Stimulated activated CD4-positive, alpha-beta T cell treated with anti-CD3 and anti-CD28 coated beads, Interleukin-1b, Interleukin-23, amount 100 ng/mL, for 48 hours (primary cell): Measurements from ENCODE around the gene BRD1.

Source experiments
- DNase-seq: peaks from one replicate; pipeline ENCODE4 v3.0.0-alpha.2; 2020

Gene BRD1

DNA sequence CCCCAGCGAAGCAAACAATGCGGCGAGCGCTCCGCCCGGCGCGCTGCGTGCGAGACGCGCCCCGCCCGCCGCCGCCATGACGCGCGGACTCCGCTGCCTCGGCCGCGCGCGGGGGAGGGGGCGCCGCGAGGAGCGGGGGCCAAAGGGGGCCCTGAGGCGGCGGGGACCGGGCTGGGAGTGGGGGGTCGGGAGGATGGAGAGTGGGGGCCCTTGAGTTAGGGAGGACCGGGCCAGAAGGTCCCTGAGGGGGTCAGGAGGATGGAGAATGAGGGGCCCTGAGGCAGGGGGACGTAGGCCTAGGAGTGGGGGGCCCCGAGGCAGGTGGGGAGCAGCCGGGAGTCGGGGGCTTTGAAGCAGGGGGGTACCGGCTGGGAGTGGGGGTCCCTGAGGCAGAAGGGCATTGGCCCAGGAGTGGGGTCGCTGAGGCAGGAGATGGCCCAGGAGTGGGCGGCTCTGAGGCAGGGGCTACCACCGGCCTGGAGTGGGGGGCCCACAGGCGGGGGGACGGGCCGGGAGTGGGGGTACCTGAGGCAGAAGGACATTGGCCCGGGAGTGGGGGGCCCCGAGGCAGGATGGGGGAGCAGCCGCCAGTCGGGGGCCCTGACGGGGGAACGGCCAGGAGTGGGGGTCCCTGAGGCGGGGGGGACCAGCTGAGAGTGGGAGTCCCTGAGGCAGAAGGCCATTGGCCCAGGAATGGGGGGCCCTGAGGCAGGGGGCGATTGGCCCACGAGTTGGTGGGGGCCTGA lies at the start of gene BRD1:
BRD1 (minus strand) TSS at position 21 of the 746 bp plus-strand sequence. CDS start 3,556 bp downstream, outside the sequence.
- DNase-seq = peak; percentile 34

DNA sequence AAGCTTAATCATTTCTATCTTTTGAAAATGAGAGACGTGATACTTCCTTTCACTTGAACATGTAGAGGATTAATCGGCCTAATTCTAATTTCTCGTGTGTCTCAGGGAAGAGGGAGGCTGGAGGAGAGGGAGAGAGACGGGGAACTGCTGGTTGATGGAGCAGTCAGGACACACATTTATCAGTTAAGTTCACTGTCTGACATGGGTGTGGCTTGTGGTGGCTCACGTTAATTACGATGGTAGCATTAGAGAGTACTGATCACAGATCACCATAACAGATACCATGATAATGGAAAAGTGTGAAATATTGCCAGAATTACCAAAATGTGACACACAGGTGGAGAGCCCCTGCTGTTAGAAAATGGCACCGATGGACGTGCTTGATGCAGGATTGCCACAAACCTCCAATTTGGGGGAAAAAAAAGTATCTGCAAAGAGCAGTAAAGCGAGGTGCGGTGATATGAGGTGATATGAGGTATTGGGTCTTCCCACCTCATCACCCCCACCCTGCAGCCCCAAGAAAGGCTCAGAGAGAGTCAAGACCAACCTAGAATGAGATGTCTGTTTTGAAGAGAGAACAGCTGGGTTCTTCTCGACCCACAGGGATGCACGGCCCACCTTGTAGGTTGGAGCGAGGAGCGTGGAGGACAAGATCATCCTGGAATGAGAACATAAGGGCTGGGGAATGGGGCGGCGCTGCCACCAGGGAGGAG lies 45.7 kb upstream of the BRD1 start:
- DNase-seq = no peak

DNA sequence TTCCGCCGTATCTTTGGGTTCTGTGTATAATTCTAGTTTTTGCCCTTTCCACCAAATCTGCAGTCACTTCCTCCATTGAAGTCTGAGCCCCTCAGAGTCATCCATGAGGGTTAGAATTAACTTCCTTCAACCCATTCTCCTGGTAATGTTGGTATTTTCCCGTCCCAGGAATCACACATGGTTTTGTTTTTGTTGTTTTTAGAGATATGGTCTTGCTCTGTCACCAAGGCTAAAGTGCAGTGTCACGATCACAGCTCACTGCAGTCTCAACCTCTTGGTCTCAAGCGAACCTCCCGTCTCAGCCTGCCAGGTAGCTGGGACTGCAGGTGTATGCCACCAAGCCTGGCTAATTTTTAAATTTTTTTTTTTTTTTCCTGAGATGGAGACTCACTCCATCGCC lies 44.7 kb upstream of the BRD1 start:
- no peak for DNase-seq

DNA sequence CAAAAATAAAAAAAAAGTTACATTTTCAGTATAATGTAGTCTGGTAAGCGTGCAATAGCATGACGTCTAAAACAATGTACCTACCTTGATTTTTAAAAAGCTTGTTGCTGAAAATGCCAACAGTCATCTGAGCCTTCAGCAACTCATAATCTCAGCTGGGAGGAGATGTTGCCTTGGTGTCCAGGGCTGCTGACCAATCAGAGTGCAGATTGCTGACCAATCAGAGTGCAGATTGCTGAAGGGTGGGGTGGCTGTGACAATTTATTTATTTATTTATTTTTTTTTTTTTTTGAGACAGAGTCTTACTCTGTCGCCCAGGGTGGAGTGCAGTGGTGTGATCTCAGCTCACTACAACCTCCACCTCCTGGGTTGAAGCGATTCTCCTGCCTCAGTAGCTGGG lies 43.8 kb upstream of the BRD1 start:
- no peak for DNase-seq

DNA sequence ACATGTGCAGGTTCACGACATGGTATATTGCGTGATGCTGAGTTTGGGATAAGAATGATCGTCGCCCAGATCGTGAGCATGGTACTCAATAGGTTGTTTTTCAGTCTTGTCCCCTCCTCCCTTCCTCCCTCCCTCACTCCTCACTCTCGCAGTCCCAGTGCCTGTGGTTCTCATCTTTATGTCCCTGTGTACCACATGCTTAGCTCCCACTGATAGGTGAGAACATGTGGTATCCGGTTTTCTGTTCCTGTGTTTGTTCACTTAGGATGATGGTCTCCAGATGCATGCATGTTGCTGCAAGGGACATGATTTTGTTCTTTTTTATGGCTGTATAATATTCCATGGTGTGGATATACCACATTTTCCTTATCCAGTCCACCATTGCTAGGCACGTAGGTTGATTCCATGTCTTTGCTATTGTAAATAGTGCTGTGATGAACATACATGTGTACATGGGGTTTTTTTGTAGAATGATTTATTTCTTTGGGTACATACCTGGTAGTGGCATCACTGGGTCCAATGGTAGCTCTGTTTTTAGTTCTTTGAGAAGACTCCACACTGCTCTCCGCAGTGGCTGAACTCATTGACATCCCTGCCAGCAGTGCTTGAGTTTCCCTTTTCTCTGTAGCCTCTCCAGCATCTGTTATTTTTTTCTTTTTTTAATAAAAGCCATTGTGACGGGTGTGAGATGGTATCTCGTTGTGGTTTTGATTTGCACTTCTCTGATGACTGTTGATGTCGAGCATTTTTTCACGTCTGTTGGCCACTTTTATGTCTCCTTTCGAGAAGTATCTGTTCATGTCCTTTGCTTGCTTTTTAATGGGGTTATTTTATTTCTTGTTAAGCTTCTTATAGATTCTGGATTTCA lies 42.4 kb upstream of the BRD1 start:
- no peak for DNase-seq

DNA sequence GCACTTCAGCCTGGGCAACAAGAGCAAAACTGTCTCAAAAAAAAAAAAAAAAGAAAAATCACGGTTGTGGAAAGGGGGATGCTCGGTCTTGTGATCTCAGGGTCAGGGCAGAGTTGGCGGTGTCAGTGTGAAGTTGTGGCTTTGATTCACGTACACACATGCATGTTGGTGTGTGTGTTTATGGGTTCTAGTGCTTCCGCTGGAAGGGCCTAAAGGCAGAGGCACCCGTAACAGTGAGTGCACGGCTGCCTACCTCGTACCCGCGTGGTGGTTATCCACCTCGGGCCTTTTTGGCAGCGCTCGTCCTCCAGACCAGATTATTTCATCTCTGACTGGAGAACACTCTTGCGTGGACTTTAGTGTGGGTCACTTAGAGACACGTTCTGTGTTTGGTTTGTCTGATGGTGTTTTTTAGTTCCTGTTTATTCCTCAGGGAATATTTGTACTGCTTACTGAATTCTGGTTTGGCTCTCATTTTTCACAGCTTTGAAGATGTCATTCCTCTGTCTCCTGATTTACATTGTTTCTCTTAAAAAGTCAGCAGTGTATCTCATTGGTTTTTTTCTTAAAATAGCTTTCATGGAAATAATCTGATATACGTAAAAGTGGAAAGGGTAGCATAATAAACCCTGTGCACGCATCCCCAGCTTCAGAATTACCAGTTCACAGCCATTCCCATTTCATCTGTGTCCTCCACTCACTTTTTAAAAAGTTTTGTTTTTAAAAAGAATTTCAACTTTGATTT lies 41.6 kb upstream of the BRD1 start:
- no peak for DNase-seq

DNA sequence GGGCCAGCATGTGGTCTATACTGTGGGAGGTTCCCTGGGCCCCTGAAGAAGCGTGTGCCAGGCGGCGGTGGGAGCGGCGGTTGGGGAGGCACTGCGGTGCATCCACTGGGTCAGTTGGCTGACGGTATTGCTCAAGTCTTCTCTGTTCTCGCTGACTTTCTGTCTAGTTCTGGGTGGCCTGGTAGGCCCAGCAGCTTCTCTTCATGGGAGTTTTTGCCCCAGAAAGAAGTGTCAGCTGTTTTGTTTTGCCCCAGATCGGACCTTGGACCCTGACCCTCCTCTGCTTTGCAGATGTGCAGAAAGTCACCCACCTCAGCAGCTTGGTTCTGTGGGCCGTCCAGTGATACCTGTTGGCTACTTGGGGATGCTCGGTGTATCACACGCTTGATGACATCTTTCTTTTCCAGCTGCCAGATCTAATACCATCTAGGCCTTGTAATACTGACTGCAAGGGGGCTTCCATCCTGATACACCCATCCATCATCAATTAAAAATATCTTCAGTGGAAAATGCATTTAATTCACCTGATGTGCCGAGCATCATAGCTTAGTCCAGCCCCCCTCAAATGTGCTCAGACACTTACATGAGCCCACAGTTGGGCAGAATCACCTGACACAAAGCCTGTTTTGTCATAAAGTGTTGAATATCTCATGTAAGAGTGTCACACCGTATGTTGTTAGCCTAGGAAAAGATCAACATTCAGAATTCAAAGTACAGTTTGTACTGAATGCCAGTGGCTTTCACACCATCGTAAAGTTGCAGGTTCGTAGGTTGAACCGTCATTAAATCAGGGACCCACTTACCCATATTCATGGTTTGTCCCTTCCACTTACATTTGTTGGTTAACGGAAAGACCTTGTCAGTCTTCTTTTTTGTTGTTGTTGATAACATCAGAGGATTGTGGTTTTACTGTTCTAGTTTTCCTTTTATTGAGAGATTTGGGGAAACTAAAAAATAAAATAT lies 39.9 kb upstream of the BRD1 start:
- DNase-seq = no peak

DNA sequence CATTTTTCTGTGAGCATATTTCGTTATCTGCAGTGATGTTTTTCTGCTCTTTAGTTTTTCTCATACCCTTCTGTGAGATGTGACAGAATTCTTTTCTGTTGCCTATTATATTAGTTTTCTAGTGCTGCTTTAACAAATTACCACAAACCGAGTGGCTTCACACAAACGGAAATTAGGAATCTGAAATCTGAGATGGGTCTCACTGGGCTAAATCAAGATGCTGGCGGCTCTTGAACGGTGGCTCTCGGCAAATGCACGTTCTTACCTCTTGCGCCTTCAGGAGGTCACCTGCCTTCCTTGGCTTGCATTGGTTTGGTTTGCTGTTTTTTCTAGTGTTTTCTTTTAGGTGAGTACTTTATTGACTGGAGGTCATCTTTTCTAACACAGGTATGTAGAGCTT lies 39.0 kb upstream of the BRD1 start:
- no peak for DNase-seq

DNA sequence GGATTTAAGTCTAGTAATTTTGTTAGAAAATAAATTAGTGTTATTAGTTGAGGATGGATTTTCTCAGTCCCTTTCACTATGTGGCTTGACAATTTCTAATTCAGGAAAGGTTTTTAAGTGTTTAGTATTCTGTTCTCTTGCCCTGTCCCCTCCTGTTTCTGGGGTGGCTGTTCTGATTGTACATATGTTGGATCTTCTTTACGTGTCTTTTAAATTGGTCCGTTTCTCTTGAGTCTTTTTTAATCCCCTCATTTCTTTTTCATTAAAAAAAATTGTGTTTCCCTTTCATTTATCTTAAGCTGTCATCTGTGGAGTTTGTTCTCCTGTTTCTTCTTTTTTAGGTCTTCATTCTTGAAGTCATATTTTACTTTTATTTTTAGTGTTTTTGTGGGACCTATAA lies 38.5 kb upstream of the BRD1 start:
- DNase-seq = no peak

DNA sequence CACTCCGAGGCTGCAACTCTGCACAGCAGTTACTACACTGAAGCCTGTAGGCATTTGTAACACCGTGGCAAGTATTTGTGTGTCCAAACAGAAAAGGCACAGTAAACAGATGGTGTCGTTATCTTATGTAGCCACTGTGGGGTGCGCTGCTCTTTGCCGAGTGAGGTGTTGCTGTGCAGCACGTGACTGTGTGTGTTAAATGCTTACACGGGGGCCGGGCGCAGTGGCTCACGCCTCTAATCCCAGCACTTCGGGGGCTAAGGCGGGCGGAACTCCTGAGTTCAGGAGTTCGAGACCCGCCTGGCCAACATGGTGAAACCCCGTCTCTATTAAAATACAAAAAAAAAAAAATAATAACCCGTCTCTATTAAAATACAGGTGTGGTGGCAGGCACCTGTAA lies 37.5 kb upstream of the BRD1 start:
- DNase-seq = no peak

DNA sequence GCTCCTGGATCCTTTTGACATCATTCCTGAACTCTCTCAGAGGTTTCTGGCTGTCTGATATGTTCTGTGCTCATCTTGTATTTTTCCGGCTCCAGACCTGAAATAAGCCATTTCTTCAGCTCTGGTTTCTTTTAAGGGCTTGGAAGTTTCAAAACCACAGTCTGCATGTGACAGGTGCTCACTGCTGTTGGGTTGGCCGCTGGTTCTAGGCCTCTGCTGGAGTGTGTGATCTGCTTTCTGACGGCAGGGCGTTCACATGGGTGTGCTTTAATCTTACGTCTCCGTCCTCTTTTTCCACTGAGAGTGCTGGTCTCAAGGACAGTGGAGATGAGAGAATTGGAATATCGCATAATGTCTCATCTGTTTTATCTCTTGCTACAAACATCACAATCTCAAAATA lies 36.3 kb upstream of the BRD1 start:
- no peak for DNase-seq

DNA sequence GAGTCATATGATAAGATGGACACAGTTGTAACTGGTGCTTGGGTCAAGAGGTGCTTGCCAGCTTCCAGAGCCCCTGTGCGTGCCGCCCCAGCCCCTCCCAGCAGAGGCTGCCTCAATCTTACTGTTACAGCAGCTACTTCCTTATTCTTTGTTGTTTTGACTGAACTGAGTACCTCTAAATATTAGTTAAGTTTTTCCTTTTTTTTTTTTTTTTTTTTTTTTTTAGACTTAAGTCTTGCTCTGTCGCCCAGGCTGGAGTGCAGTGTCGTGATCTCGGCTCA lies 34.8 kb upstream of the BRD1 start:
- DNase-seq = no peak

DNA sequence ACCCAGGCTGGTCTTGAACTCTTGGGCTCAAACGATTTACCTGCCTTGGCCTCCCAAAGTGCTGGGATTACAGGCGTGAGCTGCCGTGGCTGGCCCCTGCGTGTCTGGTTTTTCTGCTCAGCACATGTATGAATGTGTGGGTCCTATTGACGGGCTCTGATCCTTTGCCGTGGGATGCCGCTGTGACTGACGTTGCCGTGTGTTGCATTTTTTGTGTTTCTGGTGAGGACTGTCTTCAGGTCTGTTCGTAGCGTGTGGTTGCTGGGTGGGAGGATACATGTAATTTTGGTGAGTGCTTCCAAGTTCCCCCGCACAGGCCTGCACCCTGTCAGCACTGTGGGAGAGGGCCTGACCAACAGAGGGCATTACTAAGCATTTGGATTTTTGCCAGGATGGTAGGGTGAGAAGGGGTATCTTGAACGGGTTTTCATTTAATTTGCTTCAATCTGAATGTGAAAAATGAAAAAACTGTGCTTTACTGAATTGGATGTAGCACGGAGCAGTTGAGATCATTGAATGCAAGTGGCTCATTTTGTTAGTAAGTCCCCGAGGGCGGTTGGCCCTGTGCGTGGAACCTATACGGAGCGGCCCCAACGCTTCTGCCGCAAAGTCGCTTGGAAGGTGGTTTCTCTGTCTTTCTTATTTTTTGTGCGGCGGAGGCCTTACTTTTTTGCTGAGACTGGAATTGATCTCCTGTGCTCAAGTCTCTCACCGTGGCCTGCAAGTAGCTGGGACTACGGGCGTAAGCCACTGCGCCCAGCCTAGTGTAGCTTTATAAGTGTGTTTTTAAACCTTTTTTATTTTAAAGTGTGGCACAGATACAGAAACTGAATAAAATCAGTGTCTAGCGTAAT lies 34.2 kb upstream of the BRD1 start:
- no peak for DNase-seq

DNA sequence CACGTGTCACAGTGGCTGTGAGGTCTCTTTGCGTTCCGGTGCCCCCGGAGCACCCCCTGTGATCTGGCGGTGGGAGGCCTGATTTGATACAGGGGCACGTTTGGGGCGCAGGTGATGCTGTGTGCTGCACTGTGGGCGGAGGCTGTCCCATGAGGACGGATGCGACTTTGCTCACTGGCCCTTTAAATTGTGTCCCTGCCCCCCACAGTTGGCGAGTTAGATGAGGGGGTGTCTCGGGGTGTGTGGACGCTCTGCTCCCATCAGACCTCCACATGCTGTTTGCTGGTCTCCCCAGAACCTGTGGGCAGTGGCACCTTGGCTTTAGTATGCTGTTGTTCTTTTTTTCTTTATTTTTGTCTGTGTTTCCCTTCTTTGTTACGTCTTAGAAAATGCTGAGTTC lies 31.2 kb upstream of the BRD1 start:
- no peak for DNase-seq

DNA sequence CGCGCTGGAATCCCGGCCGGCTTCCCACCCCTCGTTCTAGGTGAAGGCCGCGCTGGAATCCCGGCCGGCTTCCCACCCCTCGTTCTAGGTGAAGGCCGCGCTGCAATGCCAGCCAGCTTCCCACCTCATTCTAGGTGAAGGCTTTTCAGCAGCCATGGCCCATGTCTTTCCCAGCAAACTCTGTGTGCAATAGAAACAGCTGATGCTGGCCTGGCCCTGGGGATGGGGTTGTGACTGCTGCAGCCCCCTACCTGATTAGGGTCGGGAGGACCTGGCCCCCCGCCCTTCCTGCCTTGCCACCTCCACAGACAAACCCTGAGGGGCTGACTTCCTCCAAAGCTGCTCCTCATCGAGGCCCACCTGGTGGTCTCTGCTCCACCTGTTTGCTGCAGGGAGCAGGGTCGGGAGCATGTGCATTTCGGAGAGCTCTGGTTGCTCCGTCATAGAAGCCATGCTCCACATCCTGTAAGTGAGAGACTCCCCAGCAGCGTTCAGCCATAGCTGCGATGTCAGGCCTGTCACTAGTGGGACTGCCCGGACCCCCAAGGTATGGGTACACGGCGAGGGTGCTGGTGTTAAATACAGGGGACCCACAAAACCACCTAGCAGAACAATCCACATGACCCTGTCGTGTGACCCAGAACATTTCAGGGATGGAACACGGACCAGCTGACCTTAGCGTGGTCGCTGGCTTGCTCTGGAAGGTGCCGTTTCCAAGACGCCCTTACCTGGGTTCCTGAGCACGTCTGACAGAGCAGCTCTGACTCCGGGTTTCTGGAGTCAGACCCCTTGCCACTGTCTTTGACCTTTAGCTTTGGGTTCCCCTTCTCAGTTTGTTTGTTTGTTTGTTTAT lies 29.3 kb upstream of the BRD1 start:
- no peak for DNase-seq

DNA sequence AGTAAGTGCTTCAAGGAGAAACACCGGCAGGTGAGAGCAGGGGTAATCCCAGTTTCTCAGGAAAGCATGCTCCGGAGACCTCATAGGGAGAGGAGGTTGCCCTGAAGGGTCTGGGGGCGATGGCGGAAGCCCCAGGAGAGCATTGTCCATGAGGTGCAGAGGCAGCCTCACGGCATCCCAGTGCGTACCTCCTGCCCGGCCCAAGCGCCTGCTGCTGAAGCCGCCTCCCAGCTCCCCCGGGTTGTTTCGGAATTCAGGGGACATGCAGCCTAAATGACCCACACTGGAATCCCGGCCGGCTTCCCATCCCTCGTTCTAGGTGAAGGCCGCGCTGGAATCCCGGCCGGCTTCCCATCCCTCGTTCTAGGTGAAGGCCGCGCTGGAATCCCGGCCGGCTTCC lies 28.7 kb upstream of the BRD1 start:
- DNase-seq = no peak

DNA sequence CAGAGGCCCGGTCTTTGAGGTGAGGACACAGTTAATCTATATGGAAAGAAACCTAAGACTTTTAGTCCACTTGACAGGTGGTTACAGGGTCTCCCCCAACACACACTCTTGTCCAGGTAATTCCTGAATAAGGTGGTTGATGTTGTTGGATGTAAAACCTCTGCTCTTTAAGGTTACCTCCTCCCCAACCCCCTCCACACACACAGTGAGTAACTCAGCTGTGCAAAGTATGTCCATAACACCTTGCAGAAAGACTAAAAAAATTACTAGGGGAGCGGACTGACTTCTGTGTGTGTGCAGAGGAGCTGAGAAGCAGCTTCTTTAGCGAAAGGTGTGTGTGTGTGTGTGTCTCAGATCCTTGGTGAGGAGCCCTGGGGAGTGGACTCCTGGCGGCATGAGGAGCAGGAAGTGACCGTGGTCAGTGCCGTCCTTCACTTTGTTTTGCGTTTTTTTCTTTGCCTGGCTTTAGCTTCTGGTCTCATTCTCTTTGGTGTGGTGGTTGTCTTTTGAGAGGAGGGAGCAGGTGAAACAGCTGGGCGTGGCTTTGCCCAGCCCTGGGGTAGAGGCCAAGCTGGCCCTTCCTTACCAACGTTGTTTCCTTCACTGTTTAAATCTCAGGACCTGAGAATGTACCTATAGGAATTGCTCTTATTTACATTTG lies 27.7 kb upstream of the BRD1 start:
- DNase-seq = no peak

DNA sequence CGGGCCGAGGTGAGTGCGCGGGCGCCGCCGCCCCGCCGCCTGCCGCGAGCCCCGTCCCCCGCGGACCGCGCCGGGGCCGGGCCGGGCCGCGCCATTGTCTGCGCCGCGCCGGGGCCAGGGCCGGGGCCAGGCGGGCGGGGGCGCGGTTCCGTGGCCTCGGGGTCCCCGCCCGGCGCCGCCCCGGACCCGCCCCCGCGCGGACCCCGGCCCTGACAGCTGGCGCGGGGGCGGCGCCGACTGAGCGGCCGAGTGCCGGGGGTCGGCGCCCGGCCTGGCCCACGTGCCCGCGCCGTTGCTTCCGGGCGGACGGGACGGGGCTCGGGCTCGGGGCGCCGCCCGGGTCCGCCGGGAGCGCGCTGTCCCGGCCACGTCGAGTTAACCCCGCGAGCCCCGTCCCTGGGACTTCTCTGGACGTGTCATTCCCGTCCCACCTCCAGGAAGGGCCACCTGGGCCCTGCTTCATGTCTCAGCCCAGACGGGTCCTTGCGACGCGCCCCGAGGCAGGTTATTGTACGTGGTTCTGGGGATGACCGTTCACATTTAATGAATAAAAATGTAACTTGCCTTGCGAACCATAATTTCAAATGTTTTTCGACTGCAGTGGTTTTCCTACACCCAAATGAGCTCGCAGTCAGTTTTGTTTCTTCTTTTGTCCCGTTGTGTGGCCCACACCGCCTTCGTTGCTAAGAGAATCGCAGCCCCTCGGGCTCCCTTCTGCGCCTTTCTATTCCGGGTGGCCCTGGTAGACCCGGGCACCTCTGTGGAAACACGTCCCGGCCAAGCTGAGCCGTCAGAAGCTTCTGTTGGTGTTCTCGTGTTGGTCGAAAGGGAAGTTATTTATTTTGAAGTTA lies 26.5 kb upstream of the BRD1 start:
- no peak for DNase-seq
